Measurements from ENCODE around the gene CNTFR. TPM values are rescaled to one million over a fixed set of nuclear protein-coding genes. Genes with fewer than 3 reads are reported as not detected.

CNTFR gene
- total RNA-seq, 4 donors from 2014 or later, result 0.47 to 11.6 (median 1.6) TPM

- Histone ChIP-seq H3K4me1 (peaks cover 0 to 7% (median 0%) of the 10 kb centered on the region in 3 donors), H3K27me3 (no peaks in the 10 kb centered on the region), H3K27ac (no peak overlapping the region), H3K36me3 (no peaks in the 10 kb centered on the region), H3K9me3 (no peaks in the 10 kb centered on the region), H3K4me3 (no peak overlapping the region)
- no peak for TF ChIP-seq EP300 (IDR thresholded peaks at IDR 0.05)
- no peak for TF ChIP-seq POLR2AphosphoS5 (IDR thresholded peaks at IDR 0.05)
- TF ChIP-seq CTCF (IDR thresholded peaks at IDR 0.05), result no peak
- no peak for TF ChIP-seq POLR2A (IDR thresholded peaks at IDR 0.05)
- 86% methylated on average over 2 of the region's 3 CpGs; no CpG with 5 or more reads in 1 of the 2 donors for WGBS, 2 donors (ENCODE audit: low coverage in 1 of 2)
- no peak for ATAC-seq
These were observed 81.1 kb downstream of the CNTFR start for GRCh38 chr9:34508463-34508862.

GRCh38 chr9:34507966-34508365 is 81.6 kb downstream of the CNTFR start:
- Histone ChIP-seq H3K4me1 (peaks cover 0 to 9% (median under 1%) of the 10 kb centered on the region in 3 donors), H3K4me3 (no peak overlapping the region), H3K27me3 (no peaks in the 10 kb centered on the region), H3K9me3 (no peaks in the 10 kb centered on the region), H3K36me3 (no peaks in the 10 kb centered on the region), H3K27ac (no peak overlapping the region)
- ATAC-seq, result no peak
- no peak for TF ChIP-seq CTCF (IDR thresholded peaks at IDR 0.05)
- TF ChIP-seq POLR2A (IDR thresholded peaks at IDR 0.05), result no peak
- TF ChIP-seq EP300 (IDR thresholded peaks at IDR 0.05), result no peak
- no peak for TF ChIP-seq POLR2AphosphoS5 (IDR thresholded peaks at IDR 0.05)

GRCh38 chr9:34507556-34507955 is 82.0 kb downstream of the CNTFR start:
- Histone ChIP-seq H3K36me3 (no peaks in the 10 kb centered on the region), H3K27ac (no peak overlapping the region), H3K27me3 (no peaks in the 10 kb centered on the region), H3K9me3 (no peaks in the 10 kb centered on the region), H3K4me3 (no peak overlapping the region), H3K4me1 (peaks cover 0 to 13% (median 5%) of the 10 kb centered on the region in 3 donors)
- TF ChIP-seq POLR2A (IDR thresholded peaks at IDR 0.05) (no peak), EP300 (IDR thresholded peaks at IDR 0.05) (no peak), CTCF (IDR thresholded peaks at IDR 0.05) (no peak), POLR2AphosphoS5 (IDR thresholded peaks at IDR 0.05) (no peak)
- no peak for ATAC-seq
- 79 to 100% methylated on average over 1 to 2 of the region's 5 CpGs for WGBS, 2 donors (ENCODE audit: low coverage in 1 of 2)

GRCh38 chr9:34506623-34507022 is 82.9 kb downstream of the CNTFR start:
- H3K4me3 ChIP-seq, result no peak overlapping the region
- TF ChIP-seq CTCF (IDR thresholded peaks at IDR 0.05) (no peak), POLR2AphosphoS5 (IDR thresholded peaks at IDR 0.05) (no peak), EP300 (IDR thresholded peaks at IDR 0.05) (no peak), POLR2A (IDR thresholded peaks at IDR 0.05) (no peak)
- H3K4me1 ChIP-seq, result peaks cover 0 to 22% (median 14%) of the 10 kb centered on the region in 3 donors
- WGBS, 2 donors (ENCODE audit: low coverage in 1 of 2), result 93% methylated on average over 7 of the region's 7 CpGs; no CpG with 5 or more reads in 1 of the 2 donors
- no peak overlapping the region for H3K27ac ChIP-seq
- H3K36me3 ChIP-seq, result no peaks in the 10 kb centered on the region
- H3K9me3 ChIP-seq, result no peaks in the 10 kb centered on the region
- ATAC-seq, result no peak
- H3K27me3 ChIP-seq, result no peaks in the 10 kb centered on the region

GRCh38 chr9:34505370-34506120 is 84.0 kb downstream of the CNTFR start:
- Histone ChIP-seq H3K9me3 (no peaks in the 10 kb centered on the region), H3K4me3 (no peak overlapping the region), H3K27ac (no peak overlapping the region), H3K4me1 (peaks cover 0 to 28% (median 16%) of the 10 kb centered on the region in 3 donors), H3K27me3 (no peaks in the 10 kb centered on the region), H3K36me3 (no peaks in the 10 kb centered on the region)
- ATAC-seq, result no peak
- WGBS, 2 donors (ENCODE audit: low coverage in 1 of 2), result 90% methylated on average over 2 of the region's 5 CpGs; no CpG with 5 or more reads in 1 of the 2 donors
- no peak for TF ChIP-seq POLR2AphosphoS5 (IDR thresholded peaks at IDR 0.05)
